Neural progenitor cell (in vitro differentiated cells): ENCODE results near the gene SEC22A. TPM values are rescaled to one million over a fixed set of nuclear protein-coding genes. Genes with fewer than 3 reads are reported as not detected.

Source experiments
- DNase-seq: peaks from one replicate; pipeline ENCODE4 v3.0.0-alpha.2; 2016; ENCODE audit warnings: low spot score
- H2AFZ ChIP-seq: fragments of 200-600 bp; sonication (generic); replicated peaks from 2 replicates; pipeline ENCODE4 v1.6.1; 2016; ENCODE audit warnings: antibody characterized with exemption
- H3F3A ChIP-seq: fragments of 200-600 bp; sonication (generic); 2 replicates; pipeline ENCODE4 v1.6.1; 2016; ENCODE audit warnings: antibody characterized with exemption, low read depth
- H3K27ac ChIP-seq: fragments of 200-600 bp; sonication (generic); 2 replicates; pipeline ENCODE4 v1.5.1; 2016; ENCODE audit warnings: mild to moderate bottlenecking
- H3K27me3 ChIP-seq: fragments of 200-600 bp; sonication (generic); 2 replicates; pipeline ENCODE4 v1.6.1; 2016; ENCODE audit warnings: mild to moderate bottlenecking, moderate library complexity
- H3K36me3 ChIP-seq: fragments of 200-600 bp; sonication (generic); 2 replicates; pipeline ENCODE4 v1.5.1; 2016
- H3K4me1 ChIP-seq: fragments of 200-600 bp; sonication (generic); 2 replicates; pipeline ENCODE4 v1.6.1; 2016; ENCODE audit warnings: mixed run types
- H3K4me2 ChIP-seq: fragments of 200-600 bp; sonication (generic); 2 replicates; pipeline ENCODE4 v1.6.1; 2016
- H3K4me3 ChIP-seq: fragments of 200-600 bp; sonication (generic); 2 replicates; pipeline ENCODE4 v1.5.1; 2016
- H3K79me2 ChIP-seq: fragments of 200-600 bp; sonication (generic); 2 replicates; pipeline ENCODE4 v1.6.1; 2016; ENCODE audit warnings: low read depth
- H3K9ac ChIP-seq: fragments of 200-600 bp; sonication (generic); 2 replicates; pipeline ENCODE4 v1.6.1; 2016
- H3K9me3 ChIP-seq: fragments of 200-600 bp; sonication (generic); 2 replicates; pipeline ENCODE4 v1.5.1; 2016; ENCODE audit warnings: low read depth
- H4K20me1 ChIP-seq: fragments of 200-600 bp; sonication (generic); 2 replicates; pipeline ENCODE4 v1.6.1; 2016; ENCODE audit warnings: low read depth
- H3K27ac Mint-ChIP-seq: 3 replicates; pipeline ENCODE4 v1.8.0; 2021; ENCODE audit warnings: mixed read lengths
- H3K27me3 Mint-ChIP-seq: 2 replicates; pipeline ENCODE4 v1.8.0; 2022; ENCODE audit warnings: low read depth, mild to moderate bottlenecking, inconsistent platforms, moderate library complexity, mixed read lengths; ENCODE audit not compliant: insufficient read depth
- H3K36me3 Mint-ChIP-seq: 3 replicates; pipeline ENCODE4 v1.8.0; 2021; ENCODE audit warnings: mixed read lengths
- H3K4me1 Mint-ChIP-seq: 3 replicates; pipeline ENCODE4 v1.8.0; 2021; ENCODE audit warnings: mixed read lengths
- H3K4me3 Mint-ChIP-seq: 3 replicates; pipeline ENCODE4 v1.8.0; 2021; ENCODE audit warnings: mild to moderate bottlenecking, moderate library complexity, mixed read lengths
- H3K9me3 Mint-ChIP-seq: 3 replicates; pipeline ENCODE4 v1.8.0; 2020; ENCODE audit warnings: mixed read lengths
- CTCF ChIP-seq: fragments of 200-600 bp; sonication (generic); IDR thresholded peaks from 2 replicates; pipeline ENCODE4 v1.5.1; 2017; ENCODE audit warnings: antibody characterized with exemption, mild to moderate bottlenecking
- EZH2 ChIP-seq: fragments of 200-600 bp; sonication (generic); IDR thresholded peaks from 2 replicates; pipeline ENCODE4 v1.6.1; 2017; ENCODE audit warnings: antibody characterized with exemption, mild to moderate bottlenecking, moderate library complexity
- EZH2phosphoT487 ChIP-seq: fragments of 200-600 bp; sonication (generic); IDR thresholded peaks from 2 replicates; pipeline ENCODE4 v1.6.1; 2017; ENCODE audit warnings: antibody characterized with exemption
- total RNA-seq: library from RNA; depleted of rRNA; stranded (reverse); fragments of >200 nt; gene quantifications from 2 replicates; pipeline ENCODE4 v1.2.3, GENCODE V29; 2015; ENCODE audit warnings: low replicate concordance

The SEC22A gene
- 25.8 and 26.4 TPM in 2 replicates for total RNA-seq

GRCh38 chr3:123201557-123202427 is at the start of gene SEC22A:
SEC22A (plus strand) TSS chr3:123201943; CDS start chr3:123209218, 7,275 bp downstream.
- H3K36me3 Mint-ChIP-seq: peaks cover 2% of the 10 kb centered on the region
- peak; percentile 97 for DNase-seq
- H3K36me3 ChIP-seq: no peaks in the 10 kb centered on the region
- no peak within 1 kb of the TSS for H3K27ac ChIP-seq
- H3K4me1 Mint-ChIP-seq: peaks cover 14% of the 10 kb centered on the region
- peak within 1 kb of the TSS; percentile 89 for H3K4me2 ChIP-seq
- peak within 1 kb of the TSS; percentile 86 for H2AFZ ChIP-seq
- H3K9me3 ChIP-seq: no peaks in the 10 kb centered on the region
- peak within 1 kb of the TSS; percentile 45 for H3K9ac ChIP-seq
- peaks cover 7% of the 10 kb centered on the region for H3K9me3 Mint-ChIP-seq
- peaks cover 4% of the 10 kb centered on the region for H3K4me1 ChIP-seq
- peak within 1 kb of the TSS; percentile 83 for H3K4me3 ChIP-seq
- H3F3A ChIP-seq: peaks cover 10% of the 10 kb centered on the region
- peaks cover 12% of the 10 kb centered on the region for H3K79me2 ChIP-seq
- no peaks in the 10 kb centered on the region for H3K27me3 ChIP-seq
- peaks cover 2% of the 10 kb centered on the region for H3K27me3 Mint-ChIP-seq
- peak within 1 kb of the TSS; percentile 90 for H3K27ac Mint-ChIP-seq
- H4K20me1 ChIP-seq: no peaks in the 10 kb centered on the region
- H3K4me3 Mint-ChIP-seq: peak within 1 kb of the TSS; percentile 92
- TF ChIP-seq EZH2: peak; percentile 43
- TF ChIP-seq EZH2phosphoT487: no peak
- no peak for TF ChIP-seq CTCF

- no peaks in the 10 kb centered on the region for H3K79me2 ChIP-seq
- no peak overlapping the region for H2AFZ ChIP-seq
- Mint-ChIP-seq H3K4me1 (peaks cover 74% of the 10 kb centered on the region), H3K36me3 (peaks cover 25% of the 10 kb centered on the region), H3K9me3 (no peaks in the 10 kb centered on the region), H3K4me3 (no peak overlapping the region), H3K27me3 (peaks cover 6% of the 10 kb centered on the region), H3K27ac (peak overlapping the region; percentile 90)
- DNase-seq: peak; percentile 74
- no peak overlapping the region for H3K27ac ChIP-seq
- peaks cover 9% of the 10 kb centered on the region for H3F3A ChIP-seq
- no peak overlapping the region for H3K4me3 ChIP-seq
- no peaks in the 10 kb centered on the region for H3K9me3 ChIP-seq
- H3K4me2 ChIP-seq: peak overlapping the region; percentile 44
- H4K20me1 ChIP-seq: peaks cover 13% of the 10 kb centered on the region
- no peaks in the 10 kb centered on the region for H3K36me3 ChIP-seq
- peaks cover 35% of the 10 kb centered on the region for H3K4me1 ChIP-seq
- no peak overlapping the region for H3K9ac ChIP-seq
- TF ChIP-seq EZH2phosphoT487: no peak
- no peak for TF ChIP-seq EZH2
- no peak for TF ChIP-seq CTCF
- H3K27me3 ChIP-seq: no peaks in the 10 kb centered on the region
Observed at GRCh38 chr3:123152687-123153086, 49.1 kb upstream of the SEC22A start.

GRCh38 chr3:123153125-123154019 is 48.4 kb upstream of the SEC22A start:
- Histone ChIP-seq H3F3A (peaks cover 9% of the 10 kb centered on the region), H2AFZ (no peak overlapping the region), H3K9ac (no peak overlapping the region), H3K4me1 (peaks cover 35% of the 10 kb centered on the region), H4K20me1 (peaks cover 13% of the 10 kb centered on the region), H3K27me3 (no peaks in the 10 kb centered on the region), H3K4me2 (peak overlapping the region; percentile 44), H3K79me2 (no peaks in the 10 kb centered on the region), H3K27ac (no peak overlapping the region), H3K4me3 (no peak overlapping the region), H3K36me3 (no peaks in the 10 kb centered on the region), H3K9me3 (no peaks in the 10 kb centered on the region)
- TF ChIP-seq EZH2 (no peak), CTCF (no peak), EZH2phosphoT487 (no peak)
- Mint-ChIP-seq H3K27ac (peak overlapping the region; percentile 90), H3K36me3 (peaks cover 29% of the 10 kb centered on the region), H3K4me1 (peaks cover 74% of the 10 kb centered on the region), H3K9me3 (no peaks in the 10 kb centered on the region), H3K4me3 (peak overlapping the region; percentile 56), H3K27me3 (peaks cover 8% of the 10 kb centered on the region)
- DNase-seq: no peak
